AG08395 (cell line): ENCODE results near the gene MAMDC2.
A peak's percentile ranks its signal among the peaks of the same experiment; 100 is the strongest.
"Not testable (repeated sequence)": the region's sequence is repeated elsewhere in the genome, so short reads cannot be mapped to it uniquely, and the experiment has no call there.

Experiments
- DNase-seq: peaks from one replicate; pipeline ENCODE4 v3.0.0; 2012; ENCODE audit warnings: mixed read lengths, low spot score

Gene MAMDC2

DNA sequence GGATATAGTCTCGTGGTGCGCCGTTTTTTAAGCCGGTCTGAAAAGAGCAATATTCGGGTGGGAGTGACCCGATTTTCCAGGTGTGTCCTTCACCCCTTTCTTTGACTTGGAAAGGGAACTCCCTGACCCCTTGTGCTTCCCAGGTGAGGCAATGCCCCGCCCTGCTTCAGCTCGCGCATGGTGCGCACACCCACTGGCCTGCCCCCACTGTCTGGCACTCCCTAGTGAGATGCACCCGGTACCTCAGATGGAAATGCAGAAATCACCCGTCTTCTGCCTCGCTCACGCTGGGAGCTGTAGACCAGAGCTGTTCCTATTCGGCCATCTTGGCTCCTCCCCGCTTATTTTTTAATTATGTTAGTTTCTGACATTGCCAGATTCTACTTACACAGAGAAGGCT is 161.1 kb downstream of the MAMDC2 start:
- DNase-seq, result not testable (repeated sequence)

- DNase-seq, result no peak
These were observed 161.8 kb downstream of the MAMDC2 start for GRCh38 chr9:70205366-70206020.

DNA sequence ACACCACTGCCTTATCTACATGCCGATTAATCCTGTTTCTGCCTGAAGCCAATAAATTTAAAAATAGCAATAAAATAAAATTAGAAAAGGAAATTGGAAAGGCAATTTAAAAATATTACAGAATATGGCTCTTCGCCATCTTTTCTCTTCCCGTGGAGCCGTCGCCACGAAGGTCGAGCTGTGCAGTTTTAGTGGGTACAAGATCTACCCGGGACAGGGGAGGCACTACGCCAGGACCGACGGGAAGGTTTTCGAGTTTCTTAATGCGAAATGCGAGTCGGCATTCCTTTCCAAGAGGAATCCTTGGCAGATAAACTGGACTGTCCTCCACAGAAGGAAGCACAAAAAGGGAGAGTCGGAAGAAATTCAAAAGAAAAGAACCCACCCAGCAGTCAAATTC is 173.4 kb downstream of the MAMDC2 start:
- DNase-seq, result no peak

GRCh38 chr9:70218767-70219166 is 175.1 kb downstream of the MAMDC2 start:
- DNase-seq, result peak; percentile 69

DNA sequence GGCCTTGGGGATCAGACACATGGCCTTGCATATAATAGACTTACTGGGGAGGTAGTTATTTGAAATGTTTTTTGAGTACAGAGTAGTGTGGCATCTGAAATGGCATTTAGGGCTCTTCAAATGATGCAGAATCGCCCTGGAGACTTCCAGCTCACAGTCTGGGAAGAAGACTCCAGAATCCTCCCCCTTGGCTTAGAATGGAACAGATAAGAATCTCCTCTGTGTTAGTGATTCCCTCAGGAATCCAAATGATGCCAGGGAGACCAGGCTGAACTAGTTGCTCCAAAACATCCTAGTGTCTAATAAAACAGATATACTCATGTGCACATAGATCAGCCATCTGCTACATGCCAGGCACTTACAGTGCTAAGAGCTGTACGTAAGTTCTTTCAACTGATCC is 176.6 kb downstream of the MAMDC2 start:
- DNase-seq, result no peak

GRCh38 chr9:70222354-70222753 is 178.7 kb downstream of the MAMDC2 start:
- DNase-seq, result no peak

DNA sequence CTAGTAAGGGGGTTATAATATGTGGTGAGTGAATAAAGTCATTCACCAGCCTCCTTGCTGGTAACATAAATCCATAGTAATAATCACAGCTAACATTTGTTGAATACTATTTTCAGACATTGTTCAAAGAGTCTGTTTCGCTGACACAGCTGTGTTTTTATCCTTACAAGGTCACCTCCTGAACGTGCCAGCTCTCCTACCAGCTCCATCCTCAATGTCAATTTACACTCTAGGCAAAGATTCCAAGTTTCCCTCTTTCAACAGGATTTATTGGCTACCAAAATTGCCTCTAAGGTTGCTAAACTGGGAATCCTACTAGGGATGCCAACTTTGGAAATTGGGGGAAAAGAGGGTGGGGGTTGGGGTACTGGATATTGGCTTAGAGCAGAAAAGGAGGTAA is 184.5 kb downstream of the MAMDC2 start:
- DNase-seq, result no peak

DNA sequence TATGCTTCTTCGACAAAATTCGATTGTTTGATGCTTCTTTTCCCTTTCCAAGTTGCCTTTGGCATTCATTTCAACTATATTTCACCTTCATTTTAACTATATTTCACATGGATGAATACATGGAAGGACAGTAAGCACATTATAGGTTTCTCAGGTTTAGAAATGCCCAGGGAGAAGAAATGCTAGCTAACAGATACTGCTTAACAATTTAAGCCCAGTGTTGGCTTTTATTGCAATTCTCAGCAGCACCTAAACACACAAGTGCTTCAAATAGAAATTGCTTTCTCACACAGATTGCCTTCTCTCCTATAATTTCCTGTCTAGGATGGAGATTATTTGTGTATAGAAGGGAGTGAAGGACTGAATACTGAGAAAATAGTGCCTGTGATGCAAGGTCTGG is 185.0 kb downstream of the MAMDC2 start:
- no peak for DNase-seq

DNA sequence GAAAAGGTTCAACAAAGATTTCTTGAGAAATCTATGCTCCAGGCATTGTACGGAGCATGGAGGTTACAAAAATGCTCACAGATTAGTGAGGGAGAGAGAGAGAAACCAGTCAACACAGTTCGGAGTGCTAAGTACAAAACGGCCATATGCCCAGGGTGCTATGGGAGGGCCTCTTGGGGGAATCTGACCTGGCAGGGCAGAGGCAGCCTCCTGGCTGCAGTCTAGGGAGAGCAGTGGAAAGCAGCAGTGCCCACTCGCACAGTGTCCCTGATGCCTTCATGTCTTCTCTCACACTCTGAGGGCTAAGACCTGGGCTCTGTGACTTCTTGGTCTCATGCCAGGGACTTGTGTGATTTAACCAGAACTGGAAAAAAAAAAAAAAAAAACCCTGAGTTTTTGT is 185.4 kb downstream of the MAMDC2 start:
- no peak for DNase-seq

- peak; percentile 31 for DNase-seq
These were observed 185.9 kb downstream of the MAMDC2 start for GRCh38 chr9:70229579-70229978.

- DNase-seq, result no peak
These were observed 188.8 kb downstream of the MAMDC2 start for GRCh38 chr9:70232476-70232875.

GRCh38 chr9:70234208-70234607 is 190.6 kb downstream of the MAMDC2 start:
- not testable (repeated sequence) for DNase-seq

DNA sequence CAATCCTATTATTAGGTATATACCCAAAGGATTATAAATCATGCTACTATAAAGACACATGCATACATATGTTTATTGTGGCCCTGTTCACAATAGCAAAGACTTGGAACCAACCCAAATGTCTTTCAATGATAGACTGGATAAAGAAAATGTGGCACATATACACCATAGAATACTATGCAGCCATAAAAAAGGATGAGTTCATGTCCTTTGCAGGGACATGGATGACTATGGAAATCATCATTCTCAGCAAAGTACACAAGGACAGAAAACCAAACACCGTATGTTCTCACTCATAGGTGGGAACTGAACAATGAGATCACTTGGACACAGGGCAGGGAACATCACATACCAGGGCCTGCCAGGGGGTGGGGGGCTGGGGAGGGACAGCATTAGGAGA is 202.3 kb downstream of the MAMDC2 start:
- DNase-seq, result not testable (repeated sequence)

GRCh38 chr9:70250221-70250620 is 206.6 kb downstream of the MAMDC2 start:
- DNase-seq, result no peak

DNA sequence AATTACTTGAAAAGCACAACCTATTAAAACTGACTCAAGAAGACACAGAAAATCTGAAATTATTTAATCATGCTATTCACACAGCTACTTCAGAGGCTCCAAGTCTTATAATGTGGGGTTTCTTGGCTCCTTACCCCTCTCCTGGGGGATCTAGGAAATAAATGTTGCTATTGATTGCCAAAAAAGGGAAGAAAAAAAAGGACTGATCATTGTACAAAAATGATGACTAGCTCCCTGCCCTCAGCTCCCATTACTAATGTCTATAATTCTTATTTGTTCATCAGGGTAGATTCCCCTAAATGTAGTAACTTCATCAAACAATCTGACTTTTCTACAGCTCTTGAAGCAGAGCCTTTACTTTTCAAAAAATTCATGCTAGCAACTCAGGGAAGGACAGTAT is 211.8 kb downstream of the MAMDC2 start:
- DNase-seq, result no peak

DNA sequence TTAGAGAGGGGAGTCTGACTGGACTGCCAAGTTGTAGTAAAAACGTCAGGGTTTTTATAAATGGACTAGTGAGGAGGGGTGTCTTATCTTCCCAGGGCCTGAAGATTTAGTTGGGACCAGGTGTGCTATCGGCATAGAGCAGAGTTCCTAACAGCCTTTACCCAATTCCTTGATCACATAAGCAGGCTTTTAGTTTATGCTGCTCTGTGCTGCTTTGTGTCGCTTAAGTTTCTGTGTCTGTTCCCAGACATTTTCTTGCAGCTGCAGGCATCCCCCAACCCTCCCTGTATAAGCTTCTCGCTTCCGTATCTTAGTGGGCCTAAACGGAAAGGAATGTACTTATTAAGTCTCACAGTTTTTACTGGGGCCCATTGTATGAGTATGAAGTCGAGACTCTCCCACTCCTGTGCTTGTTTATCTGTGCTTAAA is 212.5 kb downstream of the MAMDC2 start:
- DNase-seq, result peak; percentile 56

DNA sequence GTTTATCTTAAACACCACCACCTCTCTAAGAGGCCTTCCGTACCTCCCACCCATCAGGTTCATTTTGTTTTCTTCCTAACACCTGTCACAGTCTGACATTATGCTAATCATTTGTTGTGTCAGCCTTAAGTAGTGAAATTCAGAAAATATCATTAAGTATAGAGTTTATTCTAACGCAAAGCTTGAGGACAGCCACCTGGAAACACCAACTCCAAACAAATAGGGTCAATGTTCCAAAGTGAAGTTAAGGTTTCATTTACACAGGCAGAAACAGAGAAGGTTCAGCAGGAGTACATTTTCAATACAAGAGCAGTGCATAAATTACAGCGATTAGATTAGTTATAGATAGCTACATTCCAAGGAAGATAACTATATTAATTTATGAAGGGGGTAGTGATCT is 213.9 kb downstream of the MAMDC2 start:
- no peak for DNase-seq

- DNase-seq, result peak; percentile 34
These were observed 214.5 kb downstream of the MAMDC2 start for GRCh38 chr9:70257991-70258691.

DNA sequence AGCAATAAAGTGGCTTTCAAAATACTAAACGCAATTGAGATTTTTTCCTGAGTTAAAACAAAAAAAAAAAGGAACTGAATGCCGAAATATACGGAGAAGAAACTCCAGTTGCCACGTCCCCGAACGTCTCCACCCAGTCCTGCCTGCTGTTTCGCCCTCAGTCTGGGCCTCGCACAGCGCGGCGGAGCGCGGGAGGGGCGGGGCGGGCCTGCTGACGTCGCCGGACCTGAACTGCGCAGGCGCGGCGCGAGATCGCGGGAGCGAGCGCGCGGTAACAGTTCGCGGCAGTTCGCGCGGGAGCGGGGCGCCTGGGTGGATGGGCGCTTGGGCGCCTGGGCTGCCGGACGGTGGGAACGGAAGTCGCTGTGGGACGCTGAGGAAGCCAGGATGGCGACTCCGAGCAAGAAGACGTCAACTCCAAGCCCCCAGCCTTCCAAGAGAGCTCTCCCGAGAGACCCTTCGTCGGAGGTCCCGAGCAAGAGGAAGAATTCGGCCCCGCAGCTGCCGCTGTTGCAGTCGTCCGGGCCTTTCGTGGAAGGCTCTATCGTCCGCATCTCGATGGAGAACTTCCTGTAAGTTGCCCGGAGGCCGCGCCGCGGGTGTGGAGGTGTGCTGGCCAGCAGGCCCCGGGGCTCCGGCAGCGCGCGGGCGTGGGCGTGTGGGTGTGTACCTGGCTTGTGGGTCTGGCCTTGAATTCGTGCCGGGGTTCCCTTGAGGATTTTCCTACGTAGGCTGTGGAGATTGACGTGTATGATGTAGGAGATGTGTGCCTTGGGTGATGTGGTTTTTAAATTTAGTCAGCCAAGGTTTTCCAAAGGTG is 215.3 kb downstream of the MAMDC2 start, which contains the start of gene SMC5:
TSS of gene SMC5 (plus strand) at position 287 of the 820 bp plus-strand sequence. CDS start at position 388, 101 bp downstream.
- peak; percentile 94 for DNase-seq

DNA sequence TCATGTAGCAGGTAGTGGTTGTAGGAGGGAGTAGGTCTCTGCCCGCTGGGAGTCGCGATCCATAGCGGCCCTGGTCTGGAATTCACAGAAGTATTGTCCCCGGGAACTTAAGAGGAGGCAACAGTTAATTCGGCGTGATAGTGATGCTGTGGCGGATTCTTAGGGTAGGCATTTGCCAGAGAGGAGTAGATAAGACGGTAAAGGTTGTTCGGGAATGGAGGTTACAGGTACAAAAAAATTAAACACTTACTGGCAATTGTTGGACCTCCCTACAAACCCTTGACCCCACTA is 215.8 kb downstream of the MAMDC2 start:
- no peak for DNase-seq

DNA sequence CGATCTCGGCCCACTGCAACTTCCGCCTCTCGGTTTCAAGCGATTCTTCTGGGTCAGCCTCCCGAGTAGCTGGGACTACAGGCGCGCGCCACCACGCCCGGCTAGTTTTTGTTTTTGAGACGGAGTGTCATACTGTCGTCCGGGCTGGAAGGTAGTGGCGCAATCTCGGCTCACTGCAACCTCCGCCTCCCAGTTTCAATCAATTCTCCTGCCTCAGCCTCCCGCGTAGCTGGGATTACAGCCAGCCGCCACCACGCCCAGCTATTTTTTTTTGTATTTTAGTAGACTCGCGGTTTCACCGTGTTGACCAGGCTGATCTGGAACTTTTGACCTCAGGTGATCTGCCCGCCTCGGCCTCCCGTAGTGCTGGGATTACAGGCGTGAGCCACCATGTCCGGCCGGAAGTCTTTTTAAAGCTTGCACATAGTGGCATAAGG is 216.4 kb downstream of the MAMDC2 start:
- no peak for DNase-seq

DNA sequence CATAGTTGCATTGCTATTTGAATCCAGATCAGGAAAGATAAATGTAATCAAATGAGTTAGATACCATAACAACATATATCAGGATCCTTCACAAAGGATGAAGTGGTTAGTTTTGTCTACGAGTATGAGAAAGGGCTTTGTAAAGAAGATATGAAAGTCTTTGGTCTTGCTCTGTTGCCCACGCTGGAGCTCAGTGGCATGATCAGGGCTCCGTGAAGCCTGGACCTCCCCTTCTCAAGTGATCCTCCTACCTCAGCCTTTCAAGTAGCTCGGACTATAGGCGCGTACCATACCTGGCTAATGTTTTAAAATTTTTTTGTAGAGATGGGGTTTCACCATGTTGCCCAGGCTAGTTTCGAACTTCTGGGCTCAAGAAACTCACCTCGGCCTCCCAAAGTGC is 217.0 kb downstream of the MAMDC2 start:
- DNase-seq, result no peak
